Activated CD4-positive, alpha-beta T cell treated with anti-CD3 and anti-CD28 coated beads for 1 hour (primary cell): ENCODE data around the gene CYSRT1.
"Not testable (repeated sequence)": the region's sequence is repeated elsewhere in the genome, so short reads cannot be mapped to it uniquely, and the experiment has no call there.

Source experiments
- DNase-seq: peaks from one replicate; pipeline ENCODE4 v3.0.0-alpha.2; 2020

Gene CYSRT1

DNA sequence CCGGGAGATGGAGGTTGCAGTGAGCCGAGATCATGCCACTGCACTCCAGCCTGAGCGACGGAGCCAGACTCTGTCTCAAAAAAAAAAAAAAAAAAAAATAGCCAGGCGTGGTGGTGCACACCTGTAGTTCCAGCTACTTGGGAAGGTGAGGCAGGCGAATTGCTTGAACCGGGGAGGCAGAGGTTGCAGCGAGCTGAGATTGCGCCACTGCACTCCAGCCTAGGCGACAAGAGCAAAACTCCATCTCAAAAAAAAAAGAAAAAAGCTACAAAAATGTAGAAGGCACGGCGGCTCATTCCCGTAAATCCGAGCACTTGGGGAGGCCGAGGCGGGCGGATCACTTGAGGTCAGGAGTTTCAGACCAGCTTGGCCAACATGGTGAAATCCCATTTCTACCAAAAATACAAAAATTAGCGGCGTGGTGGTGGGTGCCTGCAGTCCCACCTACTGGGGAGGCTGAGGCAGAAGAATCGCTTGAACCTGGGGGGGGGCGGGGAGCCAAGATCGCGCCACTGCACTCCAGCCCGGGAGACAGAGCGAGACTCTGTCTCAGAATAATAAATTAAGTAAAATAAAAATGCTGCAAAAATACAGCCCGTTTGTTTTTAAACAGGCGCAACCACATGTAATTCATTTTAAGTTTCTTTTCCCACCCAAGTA is 14.7 kb downstream of the CYSRT1 start:
- not testable (repeated sequence) for DNase-seq

DNA sequence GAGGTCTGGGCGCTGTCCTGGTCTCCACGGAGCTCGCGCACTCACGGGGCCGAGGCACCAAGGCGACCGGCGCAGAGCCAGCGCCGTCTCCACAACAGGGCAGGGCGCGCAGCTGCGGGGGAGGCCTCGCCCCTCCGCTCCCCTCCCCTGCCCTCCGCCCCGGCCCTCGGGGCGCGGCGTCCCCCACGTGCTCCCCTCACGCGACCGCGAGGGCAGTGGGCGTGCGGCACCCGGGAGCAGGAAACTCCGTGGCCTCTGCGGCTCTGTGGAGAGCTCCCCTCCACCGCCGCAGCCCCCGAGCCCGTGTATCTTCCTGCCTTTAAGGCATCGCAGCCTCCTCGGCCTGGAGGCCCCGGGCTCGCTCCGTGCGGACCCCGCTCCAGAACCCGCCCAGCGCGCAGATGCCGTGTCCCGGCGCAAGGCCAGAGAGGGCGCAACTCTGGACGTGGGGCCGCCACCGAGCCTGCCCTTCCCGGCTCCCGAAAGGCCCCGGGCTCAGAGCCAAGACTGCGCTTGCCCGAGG is 15.4 kb downstream of the CYSRT1 start:
- peak; percentile 57 for DNase-seq

DNA sequence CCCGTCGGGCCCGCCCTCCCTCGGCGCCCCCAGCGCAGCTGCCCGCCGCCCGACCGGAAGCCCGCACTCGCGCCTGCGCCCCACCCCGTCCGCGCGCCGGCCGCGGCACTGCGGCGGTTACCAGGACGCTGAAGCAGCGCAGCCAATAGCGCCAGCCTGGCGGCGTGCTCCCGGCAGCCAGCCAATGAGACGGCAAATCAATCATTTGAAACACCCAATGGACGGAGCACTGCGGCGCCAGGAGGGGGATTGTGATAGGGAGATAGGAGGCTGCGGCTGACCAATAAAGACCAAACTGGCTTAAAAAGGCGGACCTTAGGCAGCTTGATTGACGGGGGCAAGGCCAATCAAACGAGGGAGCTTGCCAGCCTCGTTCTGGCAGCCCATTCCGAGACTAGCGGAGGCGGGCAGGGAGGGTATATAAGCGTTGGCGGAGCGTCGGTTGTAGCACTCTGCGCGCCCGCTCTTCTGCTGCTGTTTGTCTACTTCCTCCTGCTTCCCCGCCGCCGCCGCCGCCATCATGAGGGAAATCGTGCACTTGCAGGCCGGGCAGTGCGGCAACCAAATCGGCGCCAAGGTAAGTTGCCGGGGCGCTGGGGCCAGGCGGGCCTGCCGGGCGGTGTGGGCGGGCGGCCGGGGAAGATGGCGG is 16.0 kb downstream of the CYSRT1 start, which contains the start of gene TUBB4B:
TUBB4B (plus strand) TSS at position 447 of the 649 bp plus-strand sequence; CDS start at position 521, 74 bp downstream.
- peak; percentile 97 for DNase-seq

DNA sequence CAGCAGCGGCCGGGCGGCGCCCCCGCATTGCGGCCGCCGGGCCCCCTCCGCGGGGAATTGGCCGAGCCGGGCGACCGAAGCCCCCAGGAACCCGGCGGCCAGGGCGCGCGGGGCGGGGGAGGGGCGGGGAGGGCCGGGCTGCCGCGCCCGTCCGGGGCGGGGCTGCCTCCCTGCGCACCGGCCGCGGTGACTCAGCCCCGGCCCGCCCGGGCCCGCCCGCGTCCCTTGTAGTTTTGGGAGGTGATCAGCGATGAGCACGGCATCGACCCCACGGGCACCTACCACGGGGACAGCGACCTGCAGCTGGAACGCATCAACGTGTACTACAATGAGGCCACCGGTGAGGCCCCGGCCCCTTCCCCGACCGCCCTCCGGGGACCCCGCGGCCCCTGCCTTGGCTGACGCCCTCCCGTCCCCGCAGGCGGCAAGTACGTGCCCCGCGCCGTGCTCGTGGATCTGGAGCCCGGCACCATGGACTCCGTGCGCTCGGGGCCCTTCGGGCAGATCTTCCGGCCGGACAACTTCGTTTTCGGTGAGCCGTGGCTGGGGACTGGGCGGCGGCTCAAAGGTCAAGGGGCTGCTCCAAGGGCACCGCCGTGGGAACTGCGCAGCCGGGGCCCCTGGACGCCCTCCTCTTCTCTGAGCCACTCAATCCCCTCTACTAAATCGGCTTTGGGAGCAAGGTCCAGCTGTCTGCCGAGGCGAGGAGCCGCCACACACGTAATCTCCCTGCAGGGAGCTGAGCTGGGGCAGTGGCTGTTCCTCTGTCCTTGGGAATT is 16.7 kb downstream of the CYSRT1 start:
- peak; percentile 67 for DNase-seq

DNA sequence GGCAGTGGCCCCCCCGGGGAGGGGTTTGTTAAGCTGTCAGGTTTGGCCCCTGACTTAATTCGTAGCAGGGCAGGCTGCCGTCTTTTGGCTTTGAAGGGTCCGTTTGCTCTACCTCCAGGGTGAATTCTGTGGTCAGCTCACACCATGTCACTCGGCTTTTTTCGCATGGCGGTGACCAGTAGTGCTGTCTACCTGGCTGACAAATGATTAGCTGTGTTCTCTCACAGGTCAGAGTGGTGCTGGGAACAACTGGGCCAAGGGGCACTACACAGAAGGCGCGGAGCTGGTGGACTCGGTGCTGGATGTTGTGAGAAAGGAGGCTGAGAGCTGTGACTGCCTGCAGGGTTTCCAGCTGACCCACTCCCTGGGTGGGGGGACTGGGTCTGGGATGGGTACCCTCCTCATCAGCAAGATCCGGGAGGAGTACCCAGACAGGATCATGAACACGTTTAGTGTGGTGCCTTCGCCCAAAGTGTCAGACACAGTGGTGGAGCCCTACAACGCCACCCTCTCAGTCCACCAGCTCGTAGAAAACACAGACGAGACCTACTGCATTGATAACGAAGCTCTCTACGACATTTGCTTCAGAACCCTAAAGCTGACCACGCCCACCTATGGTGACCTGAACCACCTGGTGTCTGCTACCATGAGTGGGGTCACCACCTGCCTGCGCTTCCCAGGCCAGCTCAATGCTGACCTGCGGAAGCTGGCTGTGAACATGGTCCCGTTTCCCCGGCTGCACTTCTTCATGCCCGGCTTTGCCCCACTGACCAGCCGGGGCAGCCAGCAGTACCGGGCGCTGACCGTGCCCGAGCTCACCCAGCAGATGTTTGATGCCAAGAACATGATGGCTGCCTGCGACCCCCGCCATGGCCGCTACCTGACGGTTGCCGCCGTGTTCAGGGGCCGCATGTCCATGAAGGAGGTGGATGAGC is 17.6 kb downstream of the CYSRT1 start:
- DNase-seq: no peak

DNA sequence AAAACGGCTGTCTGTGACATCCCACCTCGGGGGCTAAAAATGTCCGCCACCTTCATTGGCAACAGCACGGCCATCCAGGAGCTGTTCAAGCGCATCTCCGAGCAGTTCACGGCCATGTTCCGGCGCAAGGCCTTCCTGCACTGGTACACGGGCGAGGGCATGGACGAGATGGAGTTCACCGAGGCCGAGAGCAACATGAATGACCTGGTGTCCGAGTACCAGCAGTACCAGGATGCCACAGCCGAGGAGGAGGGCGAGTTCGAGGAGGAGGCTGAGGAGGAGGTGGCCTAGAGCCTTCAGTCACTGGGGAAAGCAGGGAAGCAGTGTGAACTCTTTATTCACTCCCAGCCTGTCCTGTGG is 18.3 kb downstream of the CYSRT1 start:
- DNase-seq: not testable (repeated sequence)

DNA sequence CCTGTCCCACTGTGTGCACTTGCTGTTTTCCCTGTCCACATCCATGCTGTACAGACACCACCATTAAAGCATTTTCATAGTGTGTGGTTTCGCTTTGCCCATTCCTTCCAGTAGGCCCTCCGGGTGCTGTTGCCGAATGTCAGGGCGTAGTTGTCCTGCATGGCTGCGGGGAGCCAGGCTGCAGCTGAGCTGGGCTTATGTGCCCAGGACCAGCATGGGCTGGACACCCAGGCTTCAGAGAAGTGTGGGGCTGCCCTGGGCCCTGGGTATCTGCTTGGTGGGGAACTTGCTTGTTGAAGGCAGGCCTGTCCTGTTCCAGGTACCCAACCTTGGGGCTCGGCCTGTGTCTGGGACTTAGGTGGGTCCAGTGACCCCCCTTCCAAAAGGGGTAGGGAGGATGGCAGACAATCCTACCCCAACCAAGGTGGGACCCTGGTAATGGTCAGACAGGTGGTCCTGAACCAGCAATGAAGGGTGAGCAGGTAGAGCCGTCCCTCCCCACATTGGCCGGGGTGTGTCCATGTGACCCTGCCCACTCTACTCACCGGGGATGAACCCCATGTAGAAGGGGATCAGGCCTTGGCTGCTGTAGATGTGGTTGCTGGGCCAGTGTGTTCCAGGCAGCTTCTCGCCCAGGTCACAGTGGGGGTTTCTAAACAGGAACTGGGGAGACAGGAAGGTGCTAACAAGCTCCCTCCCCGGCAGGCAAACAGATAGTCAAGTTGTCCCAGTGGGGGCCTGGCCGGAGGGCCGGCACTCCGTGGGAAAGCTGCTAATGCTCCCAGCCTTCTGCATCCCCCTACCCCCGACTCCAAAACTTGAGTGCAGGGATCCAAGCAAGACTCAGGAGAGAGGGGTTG is 18.9 kb downstream of the CYSRT1 start:
- no peak for DNase-seq

DNA sequence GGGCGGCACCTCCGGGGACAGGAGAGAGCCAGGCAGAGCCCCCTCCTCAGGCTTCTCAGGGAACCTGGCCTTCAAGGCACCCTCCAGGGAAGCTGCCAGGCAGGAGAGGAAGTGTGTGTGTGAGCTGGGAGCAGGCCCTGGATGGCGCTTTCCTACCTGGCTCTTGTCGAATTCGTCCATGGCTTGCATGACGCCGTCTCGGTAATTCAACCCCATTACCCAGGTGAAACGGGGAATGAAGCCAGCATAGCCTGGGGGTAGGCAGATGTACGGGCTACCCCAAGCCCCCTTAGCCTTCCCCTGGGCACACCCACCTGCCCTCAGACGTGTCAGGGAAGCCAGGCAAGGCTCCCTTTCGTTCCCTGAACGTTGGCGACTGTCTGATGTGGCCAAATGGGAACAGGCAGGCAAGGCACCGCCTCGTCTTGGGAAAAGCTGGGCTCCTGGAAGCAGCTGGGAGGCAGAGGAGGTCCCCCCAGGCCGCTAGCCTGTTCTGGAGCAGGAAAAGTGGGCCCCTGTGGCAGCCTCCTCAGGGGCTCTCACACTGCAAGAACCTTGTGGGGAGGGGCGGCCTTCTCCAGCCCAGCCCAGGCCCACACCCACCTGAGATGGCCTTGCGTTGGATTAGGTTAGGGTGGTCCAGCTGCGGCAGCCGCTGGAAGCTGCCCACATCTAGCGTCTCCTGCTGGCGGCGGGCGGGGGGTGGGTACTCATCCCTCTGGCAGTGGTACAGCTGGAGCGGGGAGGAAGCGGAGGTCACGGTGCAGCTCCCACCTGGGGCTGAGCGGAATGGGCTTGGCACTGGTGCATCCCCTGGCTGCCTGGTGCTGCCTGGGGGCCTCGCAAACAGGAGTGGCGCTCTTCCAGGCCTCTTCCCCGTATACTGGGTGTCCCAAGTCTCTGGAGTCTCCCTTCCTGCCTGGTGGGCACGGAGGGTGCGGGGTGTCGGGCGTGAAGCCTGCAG is 19.8 kb downstream of the CYSRT1 start:
- no peak for DNase-seq

DNA sequence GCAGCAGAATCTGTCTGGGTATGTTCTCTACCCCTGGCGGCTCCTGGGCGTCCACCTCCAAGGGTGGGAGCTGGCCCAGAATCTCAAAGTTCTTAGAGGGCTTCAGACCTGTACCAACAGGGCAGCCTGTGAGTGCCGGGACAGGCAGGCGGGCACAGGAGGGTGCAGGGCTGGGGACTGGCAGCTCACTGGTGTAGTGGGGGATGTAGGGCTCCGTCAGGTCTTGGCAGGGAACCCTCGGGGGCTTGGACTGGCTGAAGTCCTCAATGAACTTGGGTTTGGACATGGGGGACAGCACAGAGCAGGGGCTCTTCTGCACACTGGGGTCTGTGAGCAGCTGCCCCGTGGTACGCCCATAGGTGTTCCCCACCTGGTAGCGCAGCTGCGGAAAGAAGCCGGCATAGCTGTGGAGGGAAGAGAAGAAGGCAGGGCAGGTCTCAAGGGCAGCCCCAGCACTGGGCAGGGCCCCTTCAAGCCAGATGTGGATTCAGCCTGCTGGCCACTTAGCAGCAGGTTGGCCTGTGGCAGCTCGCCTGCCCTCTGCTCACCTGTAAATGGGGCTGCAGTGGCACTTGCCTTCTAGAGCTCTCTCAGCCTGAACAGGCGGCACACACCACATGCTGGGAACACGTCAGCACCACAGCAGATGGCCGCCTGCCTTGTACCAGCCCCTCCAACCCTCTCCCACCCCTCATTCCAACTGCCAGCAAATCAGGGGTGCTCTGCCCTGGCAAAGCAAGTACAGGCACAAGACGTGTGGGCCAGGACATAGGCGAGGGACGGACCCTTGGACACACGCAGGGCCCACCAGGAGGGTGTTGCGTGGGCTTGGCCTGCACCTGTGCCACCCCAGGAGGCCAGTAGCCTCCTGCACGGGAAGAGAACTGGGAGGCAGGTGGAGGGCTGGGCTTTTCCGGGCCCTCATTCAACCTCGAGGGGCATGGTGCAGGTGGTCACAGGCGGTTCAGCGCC is 20.8 kb downstream of the CYSRT1 start:
- no peak for DNase-seq

DNA sequence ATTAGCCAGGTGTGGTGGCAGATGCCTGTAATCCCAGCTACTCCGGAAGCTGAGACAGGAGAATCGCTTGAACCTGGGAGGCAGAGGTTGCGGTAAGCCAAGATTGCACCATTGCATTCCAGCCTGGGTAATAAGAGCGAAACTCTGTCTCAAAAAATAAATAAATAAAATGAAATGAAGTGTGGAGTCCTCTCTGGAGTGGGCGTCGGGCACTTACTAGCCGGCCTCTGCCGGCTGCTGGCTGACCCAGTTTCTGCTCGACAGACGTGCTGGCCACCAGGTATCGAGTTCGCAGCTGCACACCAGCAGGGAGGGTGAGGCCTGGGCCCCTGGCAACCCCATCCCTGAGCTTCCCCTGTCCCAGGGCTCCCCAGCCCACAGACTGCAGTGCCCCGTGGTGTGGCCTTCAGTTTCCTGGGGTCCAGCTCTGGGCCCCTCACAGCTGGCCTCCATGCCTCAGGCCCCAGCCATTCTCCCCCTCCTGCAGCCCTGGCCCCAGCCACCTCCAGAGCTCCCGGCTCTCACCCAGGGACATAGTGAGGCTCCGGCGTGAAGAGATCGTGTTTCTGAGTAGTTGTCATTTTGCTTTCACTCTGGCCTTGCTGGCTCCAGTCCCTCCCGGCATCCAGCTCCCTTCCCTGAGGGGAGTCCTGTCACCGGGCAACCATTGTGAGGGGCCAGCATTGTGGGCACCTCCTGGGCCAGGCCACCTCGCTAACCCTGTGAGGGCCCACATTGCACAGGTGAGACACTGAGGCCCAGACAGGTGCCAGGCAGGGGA is 22.4 kb downstream of the CYSRT1 start:
- no peak for DNase-seq

DNA sequence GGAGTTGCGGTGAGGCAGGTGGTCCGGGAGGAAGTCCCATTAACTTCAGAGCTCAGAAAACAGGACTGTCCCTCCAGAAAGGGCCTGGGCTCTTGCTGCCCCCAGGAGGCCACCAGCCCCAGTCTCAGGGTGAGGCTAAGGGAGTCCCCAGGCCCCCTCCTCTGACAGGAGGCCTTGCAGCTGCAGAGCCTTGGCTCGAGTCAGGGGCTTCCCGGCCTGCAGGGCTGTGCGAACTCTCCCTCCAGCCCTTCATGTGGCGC is 22.9 kb downstream of the CYSRT1 start:
- DNase-seq: no peak

DNA sequence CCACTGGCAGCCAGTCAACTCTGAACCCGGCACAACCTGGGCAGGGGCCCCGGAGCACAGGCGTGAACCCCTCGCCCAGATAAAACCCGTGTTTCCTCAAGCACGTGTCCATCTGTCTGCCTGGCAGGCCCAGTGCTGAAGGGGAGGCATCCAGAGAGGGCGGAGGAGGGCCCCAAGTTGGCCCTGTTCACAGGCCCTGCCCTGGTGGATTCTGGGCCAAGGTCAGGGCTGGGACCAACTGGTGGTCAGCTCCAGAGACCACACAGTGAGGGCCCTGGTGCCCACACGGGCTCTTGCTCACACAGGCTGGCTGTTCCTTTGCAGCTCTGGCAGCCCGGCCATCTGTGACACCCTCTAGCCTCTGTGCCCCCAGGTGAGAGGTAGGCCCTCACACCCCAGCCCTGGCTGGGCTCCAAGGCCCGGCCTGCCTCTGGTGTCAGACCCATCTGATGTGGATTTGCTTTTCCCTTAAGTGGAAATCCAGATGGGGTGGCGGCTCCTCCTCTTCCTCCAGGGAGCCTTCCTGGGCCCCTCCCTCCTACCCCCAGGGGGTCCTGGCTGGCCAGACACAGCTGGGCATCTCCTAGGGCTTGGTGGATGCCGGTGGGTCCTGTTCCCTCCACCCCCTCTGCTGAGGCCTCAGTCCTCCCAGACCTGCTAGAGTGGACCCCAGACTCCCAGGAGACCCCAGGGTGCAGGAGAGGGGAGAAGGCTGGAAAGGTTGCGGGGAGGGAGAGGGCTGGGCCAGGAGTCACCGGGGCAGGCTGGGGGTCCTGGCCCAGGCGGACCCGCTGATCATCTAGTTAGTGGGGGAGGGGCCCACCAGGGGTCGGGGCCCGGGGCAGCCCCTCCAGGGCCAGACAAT is 25.6 kb downstream of the CYSRT1 start:
- no peak for DNase-seq

DNA sequence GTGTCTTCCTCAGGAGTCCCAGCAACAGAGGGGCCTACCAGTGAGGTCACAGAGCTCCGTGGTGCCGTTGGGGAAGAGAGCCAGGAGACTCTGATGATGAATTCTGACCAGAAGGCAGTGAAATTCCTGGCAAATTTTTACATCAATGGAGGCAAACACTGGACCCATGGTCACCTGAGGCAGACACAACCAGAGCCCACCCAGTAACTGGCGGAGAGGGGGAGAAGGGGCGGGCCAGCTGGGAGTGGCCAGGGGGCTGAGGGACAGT is 26.2 kb downstream of the CYSRT1 start, which contains the start of gene STPG3:
STPG3 (plus strand) TSS at position 93 of the 268 bp plus-strand sequence; CDS start at position 94, 1 bp downstream.
- no peak for DNase-seq

DNA sequence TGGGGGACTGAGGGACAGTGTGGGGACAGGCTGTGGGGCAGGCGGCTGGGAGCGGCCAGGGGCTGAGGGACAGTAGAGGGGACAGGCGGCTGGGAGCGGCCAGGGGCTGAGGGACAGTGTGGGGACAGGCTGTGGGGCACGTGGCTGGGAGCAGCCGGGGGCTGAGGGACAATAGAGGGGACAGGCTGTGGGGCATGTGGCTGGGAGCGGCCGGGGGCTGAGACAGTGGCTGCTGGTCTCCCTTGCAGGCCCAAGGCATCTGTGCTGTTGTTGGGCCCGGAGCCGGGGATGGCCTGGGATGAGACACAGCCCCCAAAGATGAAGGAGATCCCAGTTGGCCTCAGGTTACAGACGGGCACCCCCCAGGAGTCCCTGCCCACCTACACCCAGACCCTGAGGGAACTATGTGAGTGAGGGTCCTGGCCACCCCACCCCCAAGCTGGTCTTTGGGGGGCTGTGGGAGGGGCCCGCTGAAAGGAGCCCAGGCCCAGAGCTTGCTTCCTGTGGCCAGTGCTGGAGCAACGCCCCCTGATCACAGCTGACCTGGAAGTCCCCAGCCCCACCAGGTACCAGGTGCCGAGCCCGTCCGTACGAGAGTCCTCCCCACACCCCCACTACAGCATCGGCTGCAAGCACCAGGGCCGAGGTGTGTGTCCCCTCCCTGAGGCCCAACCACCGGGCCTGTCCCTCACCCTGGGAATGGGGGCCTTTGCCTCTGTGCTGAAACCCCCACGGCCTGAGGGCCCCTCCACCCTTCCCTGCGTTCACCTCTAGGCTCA is 26.7 kb downstream of the CYSRT1 start:
- DNase-seq: no peak

DNA sequence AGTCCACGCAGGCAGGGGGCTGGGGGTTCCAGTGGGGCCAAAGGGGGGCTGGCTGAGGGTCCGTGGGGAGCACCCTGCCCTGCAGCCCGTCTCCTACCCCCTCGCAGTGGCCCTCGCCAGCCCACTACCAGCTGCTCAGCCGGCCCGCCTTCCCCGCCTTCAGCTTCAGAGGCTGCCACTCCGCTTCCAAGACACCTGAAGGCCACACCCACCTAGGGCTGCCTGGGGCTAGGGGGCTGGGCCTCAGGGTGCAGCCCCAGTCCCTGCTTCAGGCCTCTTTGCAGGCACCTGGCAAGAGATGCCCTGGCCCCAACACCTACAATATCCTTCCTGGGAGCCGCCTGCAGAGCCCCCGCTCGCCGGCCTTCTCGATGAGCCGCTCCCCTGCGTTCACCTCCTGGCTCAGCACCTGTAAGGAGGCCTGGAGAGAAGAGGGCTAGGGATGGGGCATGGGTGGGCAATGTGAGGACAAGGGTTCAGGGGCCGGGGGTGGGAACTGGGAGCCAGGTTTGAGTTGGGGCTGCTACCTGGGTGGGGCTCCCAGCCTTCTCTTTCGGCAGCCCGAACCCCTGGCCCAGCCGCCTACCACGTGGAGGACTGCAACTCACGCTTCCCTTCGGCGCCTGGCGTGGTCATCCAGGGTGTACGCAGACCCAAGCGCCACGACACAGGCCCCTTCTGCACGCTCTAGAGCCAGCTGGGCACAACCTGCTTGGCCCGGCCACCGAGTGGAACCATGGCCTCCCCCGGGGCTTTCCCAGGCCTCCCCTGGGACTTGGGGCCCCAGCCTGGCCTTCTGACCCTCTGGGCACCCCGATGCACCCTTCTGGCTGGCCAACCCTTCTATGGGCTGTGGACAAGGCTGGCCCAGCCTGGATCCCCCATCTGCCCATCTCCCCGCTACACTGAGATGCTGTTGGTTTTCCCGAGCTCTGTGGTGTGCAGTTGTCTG is 27.9 kb downstream of the CYSRT1 start:
- no peak for DNase-seq
